DND-41 (cell line): ENCODE results near the gene DDX28.
"Not testable (repeated sequence)": the region's sequence is repeated elsewhere in the genome, so short reads cannot be mapped to it uniquely, and the experiment has no call there.

Source experiments
- ATAC-seq: fragments of 200-7000 bp; cut with Tn5 transposase; 3 replicates; pipeline ENCODE4 v1.9.1; 2021; ENCODE audit warnings: low read depth; ENCODE audit not compliant: insufficient read depth
- DNase-seq: peaks from one replicate; pipeline ENCODE4 v3.0.0-alpha.2; 2020
- H2AFZ ChIP-seq: 2 replicates; pipeline ENCODE4 v1.6.0; 2012; ENCODE audit warnings: low read depth, low read length
- H3K27ac ChIP-seq: 2 replicates; pipeline ENCODE4 v1.5.1; 2012; ENCODE audit warnings: low read length, inconsistent platforms
- H3K27me3 ChIP-seq: fragments of 200-600 bp; sonication (generic); 2 replicates; pipeline ENCODE4 v1.6.0; 2012; ENCODE audit warnings: low read length, mild to moderate bottlenecking, inconsistent platforms; ENCODE audit not compliant: insufficient read depth, poor library complexity
- H3K36me3 ChIP-seq: 2 replicates; pipeline ENCODE4 v1.5.1; 2012; ENCODE audit warnings: low read length, inconsistent platforms; ENCODE audit not compliant: insufficient read depth
- H3K4me1 ChIP-seq: 2 replicates; pipeline ENCODE4 v1.5.1; 2012; ENCODE audit warnings: mild to moderate bottlenecking, low read length; ENCODE audit not compliant: insufficient read depth
- H3K4me2 ChIP-seq: 2 replicates; pipeline ENCODE4 v1.6.0; 2012; ENCODE audit warnings: mild to moderate bottlenecking, moderate library complexity, low read length, inconsistent platforms; ENCODE audit not compliant: insufficient read depth
- H3K4me3 ChIP-seq, 2 experiments: fragments of 200-600 bp in 1 of 2; shearing (Covaris generic) in 1 of 2; 2 replicates each; pipeline ENCODE4 v1.5.1; 2012 to 2016; ENCODE audit warnings: inconsistent platforms in 2 of 2, low read length in 2 of 2, mild to moderate bottlenecking in 2 of 2, low read depth in 1 of 2, moderate library complexity in 1 of 2
- H3K79me2 ChIP-seq: 2 replicates; pipeline ENCODE4 v1.6.0; 2012; ENCODE audit warnings: low read length, inconsistent platforms; ENCODE audit not compliant: insufficient read depth
- H3K9ac ChIP-seq: 2 replicates; pipeline ENCODE4 v1.6.0; 2012; ENCODE audit warnings: low read depth, mild to moderate bottlenecking, inconsistent platforms, low read length, moderate library complexity
- H3K9me3 ChIP-seq: 2 replicates; pipeline ENCODE4 v1.5.1; 2012; ENCODE audit warnings: low read length, moderate library complexity, mild to moderate bottlenecking, inconsistent platforms; ENCODE audit not compliant: insufficient read depth, severe bottlenecking
- H4K20me1 ChIP-seq: 2 replicates; pipeline ENCODE4 v1.6.0; 2012; ENCODE audit warnings: low read length; ENCODE audit not compliant: insufficient read depth
- EZH2 ChIP-seq: IDR thresholded peaks from 3 replicates; pipeline ENCODE4 v1.6.1; 2012; ENCODE audit warnings: borderline replicate concordance, low read depth, mild to moderate bottlenecking, moderate library complexity, low read length, inconsistent platforms; ENCODE audit not compliant: severe bottlenecking
- TF ChIP-seq, protein P1 (sequence below): IDR thresholded peaks from 2 replicates; pipeline ENCODE4 v1.5.1; 2012; ENCODE audit warnings: borderline replicate concordance, low read length, moderate library complexity, mild to moderate bottlenecking; ENCODE audit not compliant: poor library complexity, severe bottlenecking; ENCODE audit errors: extremely low read depth

The DDX28 gene

DNA sequence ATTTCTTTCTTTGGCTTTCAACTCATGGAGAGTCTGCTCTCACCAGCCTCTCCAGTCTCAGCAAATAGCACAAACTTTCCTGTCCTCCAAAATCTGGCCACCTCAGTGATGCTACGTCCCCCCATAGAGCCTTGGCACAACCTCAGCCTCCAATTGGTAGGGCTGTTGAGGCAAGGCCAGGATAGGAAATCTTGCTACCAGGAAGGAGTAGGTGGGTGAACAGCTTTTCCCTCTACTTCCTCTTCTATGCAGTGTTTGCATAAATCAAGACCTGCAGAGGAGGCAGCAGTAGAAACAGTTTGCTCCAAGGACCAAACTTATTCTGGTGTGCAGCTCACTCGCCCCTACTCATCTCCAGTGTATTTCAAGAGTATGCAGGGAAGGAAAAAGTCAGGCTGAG lies 23.0 kb downstream of the DDX28 start:
- H3K36me3 ChIP-seq: no peaks in the 10 kb centered on the region
- H4K20me1 ChIP-seq: no peaks in the 10 kb centered on the region
- peaks cover 29% of the 10 kb centered on the region for H3K4me1 ChIP-seq
- no peaks in the 10 kb centered on the region for H3K79me2 ChIP-seq
- DNase-seq (no peak), ATAC-seq (no peak)
- peak overlapping the region; percentile 82 for H2AFZ ChIP-seq
- H3K9me3 ChIP-seq: no peaks in the 10 kb centered on the region
- peak overlapping the region; percentile 90 for H3K27ac ChIP-seq
- H3K4me3 ChIP-seq: peak overlapping the region in 1 of 2 experiments; percentile 55; a peak in 2 of 4 replicates
- peak overlapping the region; percentile 48; the same call in 1 of the 2 replicates for H3K9ac ChIP-seq
- H3K4me2 ChIP-seq: peak overlapping the region; percentile 69
- no peaks in the 10 kb centered on the region for H3K27me3 ChIP-seq
- TF ChIP-seq, protein P1, sequence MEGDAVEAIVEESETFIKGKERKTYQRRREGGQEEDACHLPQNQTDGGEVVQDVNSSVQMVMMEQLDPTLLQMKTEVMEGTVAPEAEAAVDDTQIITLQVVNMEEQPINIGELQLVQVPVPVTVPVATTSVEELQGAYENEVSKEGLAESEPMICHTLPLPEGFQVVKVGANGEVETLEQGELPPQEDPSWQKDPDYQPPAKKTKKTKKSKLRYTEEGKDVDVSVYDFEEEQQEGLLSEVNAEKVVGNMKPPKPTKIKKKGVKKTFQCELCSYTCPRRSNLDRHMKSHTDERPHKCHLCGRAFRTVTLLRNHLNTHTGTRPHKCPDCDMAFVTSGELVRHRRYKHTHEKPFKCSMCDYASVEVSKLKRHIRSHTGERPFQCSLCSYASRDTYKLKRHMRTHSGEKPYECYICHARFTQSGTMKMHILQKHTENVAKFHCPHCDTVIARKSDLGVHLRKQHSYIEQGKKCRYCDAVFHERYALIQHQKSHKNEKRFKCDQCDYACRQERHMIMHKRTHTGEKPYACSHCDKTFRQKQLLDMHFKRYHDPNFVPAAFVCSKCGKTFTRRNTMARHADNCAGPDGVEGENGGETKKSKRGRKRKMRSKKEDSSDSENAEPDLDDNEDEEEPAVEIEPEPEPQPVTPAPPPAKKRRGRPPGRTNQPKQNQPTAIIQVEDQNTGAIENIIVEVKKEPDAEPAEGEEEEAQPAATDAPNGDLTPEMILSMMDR: no peak
- no peak for TF ChIP-seq EZH2

DNA sequence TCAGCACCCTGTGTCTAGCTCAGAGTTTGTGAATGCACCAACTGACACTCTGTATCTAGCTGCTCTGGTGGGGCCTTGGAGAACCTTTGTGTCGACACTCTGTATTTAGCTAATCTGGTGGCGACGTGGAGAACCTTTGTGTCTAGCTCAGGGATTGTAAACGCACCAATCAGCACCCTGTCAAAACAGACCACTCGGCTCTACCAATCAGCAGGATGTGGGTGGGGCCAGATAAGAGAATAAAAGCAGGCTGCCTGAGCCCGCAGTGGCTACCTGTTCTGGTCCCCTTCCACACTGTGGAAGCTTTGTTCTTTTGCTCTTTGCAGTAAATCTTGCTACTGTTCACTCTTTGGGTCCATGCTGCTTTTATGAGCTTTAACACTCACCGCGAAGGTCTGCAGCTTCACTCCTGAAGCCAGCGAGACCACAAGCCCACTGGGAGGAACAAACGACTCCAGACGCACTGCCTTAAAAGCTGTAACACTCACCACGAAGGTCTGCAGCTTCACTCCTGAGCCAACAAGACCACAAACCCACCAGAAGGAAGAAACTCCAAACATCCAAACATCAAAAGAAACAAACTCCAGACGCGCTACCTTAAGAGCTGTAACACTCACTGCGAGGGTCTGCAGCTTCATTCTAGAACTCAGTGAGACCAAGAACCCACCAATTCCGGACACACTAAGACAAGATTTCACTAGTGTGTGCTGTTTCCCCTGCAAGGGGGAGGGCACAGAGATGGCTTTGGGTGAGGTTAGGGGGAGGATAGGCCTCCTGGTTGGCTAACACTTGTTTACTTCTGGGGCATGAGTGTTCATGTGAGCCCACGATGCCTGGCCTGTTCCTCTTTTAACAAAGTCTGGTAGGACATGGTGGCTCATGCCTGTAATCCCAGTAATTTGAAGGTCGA lies 24.0 kb downstream of the DDX28 start, which contains the start of gene DPEP2:
TSS of gene DPEP2 (minus strand) at position 706 of the 910 bp plus-strand sequence. CDS start 6,272 bp downstream, outside the sequence.
- Histone ChIP-seq H3K4me2 (peak within 1 kb of the TSS; percentile 69), H2AFZ (peak within 1 kb of the TSS; percentile 82), H3K27ac (peak within 1 kb of the TSS; percentile 90), H3K4me3 (peak within 1 kb of the TSS in 1 of 2 experiments; percentile 55; a peak in 2 of 4 replicates), H3K9ac (peak within 1 kb of the TSS; percentile 48), H3K4me1 (peaks cover 31% of the 10 kb centered on the region)
- H3K27me3 ChIP-seq, H3K36me3 ChIP-seq, H3K9me3 ChIP-seq, H3K79me2 ChIP-seq, H4K20me1 ChIP-seq: not testable (repeated sequence)
- ATAC-seq: peak; percentile 94
- peak; percentile 78 for DNase-seq

DNA sequence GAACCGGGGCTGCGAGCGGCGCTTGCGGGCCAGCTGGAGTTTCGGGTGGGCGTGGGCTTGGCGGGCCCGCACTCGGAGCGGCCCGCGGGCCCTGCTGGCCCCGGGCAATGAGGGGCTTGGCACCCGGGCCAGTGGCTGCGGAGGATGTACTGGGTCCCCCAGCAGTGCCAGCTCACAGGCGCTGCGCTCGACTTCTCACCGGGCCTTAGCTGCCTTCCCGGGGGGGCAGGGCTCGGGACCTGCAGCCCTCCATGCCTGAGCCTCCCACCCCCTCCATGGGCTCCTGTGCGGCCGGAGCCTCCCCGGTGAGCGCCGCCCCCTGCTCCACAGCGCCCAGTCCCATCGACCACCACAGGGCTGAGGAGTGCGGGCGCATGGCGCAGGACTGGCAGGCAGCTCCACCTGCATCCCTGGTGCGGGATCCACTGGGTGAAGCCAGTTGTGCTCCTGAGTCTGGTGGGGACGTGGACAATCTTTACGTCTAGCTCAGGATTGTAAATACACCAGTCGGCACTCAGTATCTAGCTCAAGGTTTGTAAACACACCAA lies 24.7 kb downstream of the DDX28 start:
- peak overlapping the region; percentile 90 for H3K27ac ChIP-seq
- H3K4me2 ChIP-seq: peak overlapping the region; percentile 69
- H3K79me2 ChIP-seq, H3K27me3 ChIP-seq, ATAC-seq, DNase-seq, H3K36me3 ChIP-seq, H3K9me3 ChIP-seq, H4K20me1 ChIP-seq: not testable (repeated sequence)
- H3K4me1 ChIP-seq: peaks cover 38% of the 10 kb centered on the region
- H2AFZ ChIP-seq: peak overlapping the region; percentile 82
- peak overlapping the region in 1 of 2 experiments; percentile 55; a peak in 2 of 4 replicates for H3K4me3 ChIP-seq
- H3K9ac ChIP-seq: peak overlapping the region; percentile 48; the same call in 1 of the 2 replicates

DNA sequence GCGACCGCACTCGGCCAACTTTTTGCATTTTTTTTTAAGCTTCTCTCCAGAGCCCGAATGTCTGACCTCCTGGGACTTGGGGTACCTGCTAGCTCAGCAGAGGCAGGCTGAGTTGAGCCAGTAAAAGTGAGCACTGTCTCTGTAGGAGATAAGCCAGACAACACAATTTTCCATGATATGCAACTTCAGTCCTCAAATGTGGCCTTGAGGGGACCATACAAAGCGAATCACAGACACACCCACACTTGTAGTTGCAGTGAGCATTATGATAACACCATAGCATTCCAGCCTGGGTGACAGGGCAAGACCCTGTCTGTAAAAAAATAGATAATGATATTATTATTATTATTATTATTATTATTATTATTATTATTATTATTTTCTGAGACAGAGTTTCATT lies 26.4 kb downstream of the DDX28 start:
- DNase-seq: no peak
- H4K20me1 ChIP-seq: no peaks in the 10 kb centered on the region
- H3K36me3 ChIP-seq: no peaks in the 10 kb centered on the region
- H3K4me2 ChIP-seq: no peak overlapping the region
- TF ChIP-seq, protein P1: no peak
- no peak for TF ChIP-seq EZH2
- no peak overlapping the region for H3K9ac ChIP-seq
- ATAC-seq: no peak
- no peak overlapping the region for H3K27ac ChIP-seq
- no peaks in the 10 kb centered on the region for H3K27me3 ChIP-seq
- H3K79me2 ChIP-seq: no peaks in the 10 kb centered on the region
- H3K4me1 ChIP-seq: peaks cover 46% of the 10 kb centered on the region
- no peak overlapping the region for H3K4me3 ChIP-seq
- no peak overlapping the region for H2AFZ ChIP-seq
- no peaks in the 10 kb centered on the region for H3K9me3 ChIP-seq
